NOMO-1 treated with dmso at 0.1 percent for 144 hours (cell line): ENCODE results near the gene EP400.
A peak's percentile ranks its signal among the peaks of the same experiment; 100 is the strongest.

Source experiments
- DNase-seq: peaks from one replicate; lab custom pipeline; 2025; ENCODE audit not compliant: unreplicated experiment; lab: John Stamatoyannopoulos, UW

EP400 gene

DNA sequence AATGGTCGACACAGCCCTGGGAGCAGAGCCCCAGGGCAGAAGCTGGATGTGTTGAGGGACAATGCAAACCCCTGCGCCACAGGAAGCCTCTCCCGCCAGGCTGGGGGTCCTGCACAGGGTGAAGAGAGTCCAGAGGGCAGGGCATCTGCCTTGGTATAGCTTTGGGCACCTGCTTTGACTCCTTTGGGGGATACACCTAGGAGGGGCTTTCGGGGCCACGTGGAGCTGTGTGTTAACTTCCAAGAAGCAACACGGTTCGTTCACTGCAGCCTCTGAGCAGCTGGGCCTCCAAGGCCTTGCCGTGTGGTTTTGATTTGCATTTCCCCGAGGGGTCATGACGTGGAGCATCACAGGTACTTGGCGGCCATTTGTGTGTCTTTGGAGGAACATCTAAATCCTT is 26.5 kb upstream of the EP400 start:
- no peak for DNase-seq

DNA sequence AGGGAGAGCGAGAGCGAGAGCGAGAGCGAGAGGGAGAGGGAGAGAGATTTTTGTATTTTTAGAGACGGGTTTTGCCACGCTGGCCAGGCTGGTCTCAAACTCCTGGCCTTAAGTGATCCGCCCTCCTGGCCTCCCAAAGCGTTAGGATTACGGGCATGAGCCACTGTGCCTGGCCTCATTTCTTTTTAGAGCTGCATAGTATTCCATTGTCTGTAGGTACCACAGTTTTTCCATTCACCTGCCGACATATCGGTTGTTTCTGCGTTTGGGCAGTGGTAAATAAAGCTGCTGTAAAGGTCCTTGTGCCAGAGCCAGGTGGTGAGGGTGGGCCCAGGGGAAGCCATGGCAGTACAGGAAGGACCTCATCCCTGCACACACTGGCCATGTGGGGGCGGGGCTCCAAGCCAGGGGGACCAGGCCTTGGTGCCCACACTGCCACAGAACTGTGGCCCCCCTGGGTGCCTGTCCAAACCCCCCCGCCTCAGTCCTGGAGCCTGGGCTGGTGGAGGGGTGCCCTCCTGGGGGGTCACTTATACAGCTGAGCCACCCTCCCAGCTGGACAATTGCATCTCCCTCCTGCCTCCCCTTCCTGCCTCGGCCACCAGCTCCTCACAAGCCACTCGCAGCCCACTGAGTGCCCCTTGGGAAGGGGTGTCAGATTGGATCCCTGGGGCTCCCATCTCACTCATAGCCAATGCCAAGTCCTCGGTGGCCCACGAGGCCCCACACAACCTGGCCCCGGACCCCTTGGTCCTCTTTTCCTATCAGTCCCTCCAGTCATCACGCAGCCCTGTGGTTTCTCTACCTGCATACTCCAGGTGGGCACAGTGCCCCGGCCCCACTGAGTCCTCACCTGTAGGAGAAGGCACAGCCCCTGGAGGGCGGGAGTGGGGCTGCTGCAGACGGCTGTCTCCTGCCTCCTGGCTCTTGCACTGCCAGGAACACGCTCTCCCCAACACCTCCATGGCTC is 22.3 kb upstream of the EP400 start:
- no peak for DNase-seq

DNA sequence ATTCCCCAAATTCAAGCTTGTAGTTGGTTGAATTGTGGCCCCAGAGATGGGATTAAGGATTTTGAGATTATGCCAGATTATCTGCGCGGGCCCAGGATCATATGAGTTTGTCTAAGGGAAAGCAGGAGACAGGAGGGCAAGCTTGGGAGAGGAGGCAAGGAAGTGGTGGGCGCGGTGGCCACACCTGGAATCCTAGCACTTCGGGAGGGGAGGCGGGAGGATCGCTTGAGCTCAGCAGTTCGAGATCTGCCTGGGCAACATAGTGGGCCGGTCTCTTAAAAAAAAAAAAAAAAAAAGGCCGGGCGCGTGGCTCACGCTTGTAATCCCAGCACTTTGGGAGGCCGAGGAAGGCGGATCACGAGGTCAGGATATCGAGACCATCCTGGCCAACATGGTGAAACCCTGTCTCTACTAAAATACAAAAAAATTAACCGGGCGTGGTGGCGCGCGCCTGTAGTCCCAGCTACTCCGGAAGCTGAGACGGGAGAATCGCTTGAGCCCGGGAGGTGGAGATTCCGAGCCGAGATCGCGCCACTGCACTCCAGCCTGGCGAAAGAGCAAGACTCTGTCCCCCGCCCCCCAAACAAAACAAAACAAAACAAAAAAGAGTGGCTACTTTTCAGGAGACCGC is 21.5 kb upstream of the EP400 start:
- no peak for DNase-seq

DNA sequence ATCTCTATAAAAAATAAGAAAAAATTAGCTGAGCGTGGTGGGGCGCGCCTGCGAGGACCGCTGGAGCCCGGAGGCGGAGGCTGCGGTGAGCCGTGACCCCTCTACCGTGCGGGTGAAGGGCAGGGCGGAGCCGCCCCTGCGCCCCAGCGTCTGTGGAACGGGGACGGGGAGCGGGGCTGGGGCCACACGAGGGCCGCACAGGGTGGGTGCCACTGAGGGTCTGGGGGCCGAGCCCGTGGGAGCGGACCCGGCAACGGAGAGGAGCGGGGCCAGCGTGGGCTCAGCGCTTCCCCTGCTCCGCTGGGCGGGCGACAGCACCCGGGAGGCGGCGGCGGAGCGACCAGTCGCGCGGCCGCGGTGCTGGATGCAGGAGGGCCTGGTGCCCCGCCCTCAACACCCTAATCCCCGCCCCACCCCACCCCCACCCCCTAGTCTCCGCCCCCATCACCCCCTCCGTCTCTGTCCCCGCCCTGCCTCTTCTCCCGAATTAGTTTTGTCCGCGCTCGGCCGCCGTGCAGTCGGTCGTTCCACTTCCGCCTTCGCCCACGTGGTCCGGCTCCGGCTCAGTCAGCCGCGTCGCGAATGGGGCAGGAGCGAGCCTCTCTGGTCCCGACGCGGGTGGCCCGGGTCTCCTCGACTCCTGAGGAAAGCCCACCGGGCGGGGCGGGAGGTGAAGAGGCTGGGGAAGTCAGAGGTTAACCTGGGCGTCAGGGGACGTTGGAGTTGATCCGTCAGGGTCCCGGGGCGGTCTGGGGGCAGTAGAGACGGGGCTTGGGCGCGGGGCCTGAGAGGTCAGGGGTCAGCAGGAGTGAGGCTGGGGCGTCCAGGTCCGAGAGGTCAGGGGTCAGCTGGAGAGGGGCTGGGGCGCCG is 20.8 kb upstream of the EP400 start, which contains the start of gene PUS1:
PUS1 (plus strand) TSS at position 566 of the 870 bp plus-strand sequence. CDS start 447 bp downstream, outside the sequence.
- DNase-seq, result peak; percentile 87

DNA sequence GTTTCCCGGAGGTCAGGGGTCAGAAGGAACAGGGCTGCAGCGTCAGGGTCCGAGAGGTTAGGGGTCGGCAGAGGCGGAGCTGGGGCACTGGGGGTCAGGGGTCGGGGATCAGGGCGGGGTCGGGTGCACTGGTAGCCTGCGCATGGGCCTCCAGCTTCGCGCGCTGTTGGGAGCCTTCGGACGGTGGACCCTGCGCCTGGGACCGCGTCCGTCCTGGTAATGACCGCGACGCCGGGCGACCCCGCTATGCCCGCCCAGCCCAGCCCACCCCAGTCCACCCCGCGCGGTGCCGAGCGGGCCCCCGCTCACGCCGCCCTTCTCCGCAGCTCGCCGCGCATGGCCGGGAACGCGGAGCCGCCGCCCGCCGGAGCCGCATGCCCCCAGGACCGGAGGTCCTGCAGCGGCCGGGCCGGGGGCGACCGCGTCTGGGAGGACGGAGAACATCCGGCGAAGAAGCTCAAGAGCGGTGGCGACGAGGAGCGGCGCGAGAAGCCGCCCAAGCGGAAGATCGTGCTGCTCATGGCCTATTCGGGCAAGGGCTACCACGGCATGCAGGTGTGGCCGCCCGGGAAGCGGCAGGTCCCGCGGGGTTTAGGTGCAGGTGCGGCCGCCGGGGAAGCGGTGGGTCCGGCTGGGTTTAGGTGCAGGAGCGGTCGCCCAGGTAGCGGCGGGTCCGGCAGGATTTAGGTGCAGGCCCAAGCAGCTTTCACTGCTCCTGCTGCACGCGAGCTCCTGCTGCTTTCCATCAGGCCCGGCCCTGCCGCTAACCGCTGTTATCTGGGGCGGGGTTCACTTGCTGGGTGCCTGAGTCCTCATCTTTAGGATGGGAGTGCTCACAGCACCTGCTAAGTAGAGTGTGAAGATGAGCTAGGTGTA is 19.9 kb upstream of the EP400 start:
- DNase-seq, result no peak

DNA sequence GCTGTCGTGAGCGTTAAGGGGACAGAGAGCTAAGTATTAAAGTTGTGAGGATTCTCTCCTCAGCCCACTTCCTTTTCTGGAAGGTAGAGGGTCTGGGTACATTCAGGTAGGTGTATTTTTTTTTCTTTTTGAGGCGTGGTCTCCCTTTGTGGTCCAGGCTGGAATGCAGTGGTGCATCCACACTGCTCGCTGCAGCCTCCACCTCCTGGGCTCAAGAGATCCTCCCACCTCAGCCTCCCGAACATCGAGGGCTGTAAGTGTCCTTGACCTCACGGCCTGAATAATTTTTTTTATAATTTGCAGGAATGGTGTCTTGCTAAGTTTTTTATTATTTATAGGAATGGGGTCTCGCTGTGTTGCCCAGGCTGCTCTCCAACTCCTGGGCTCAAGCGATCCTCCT is 19.2 kb upstream of the EP400 start:
- DNase-seq, result no peak

DNA sequence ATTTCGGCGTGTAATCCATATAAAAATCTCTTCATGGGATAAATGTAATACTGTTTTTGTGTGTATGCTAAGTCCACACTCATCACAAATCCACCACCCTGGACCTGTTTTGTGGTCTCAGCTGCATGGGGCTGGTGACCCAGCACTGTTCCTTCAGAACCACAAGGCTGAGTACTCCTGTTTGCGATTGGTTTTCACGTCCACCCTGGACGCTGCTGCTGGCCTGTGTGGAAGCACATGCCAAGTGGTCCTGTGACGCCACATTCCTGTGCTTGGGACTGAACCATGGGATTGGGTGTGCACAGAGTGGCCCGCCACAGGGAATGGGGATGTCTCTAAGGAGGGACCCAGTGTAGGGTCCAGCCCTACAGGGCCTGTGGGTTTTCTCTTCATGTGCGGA is 16.4 kb upstream of the EP400 start:
- no peak for DNase-seq

DNA sequence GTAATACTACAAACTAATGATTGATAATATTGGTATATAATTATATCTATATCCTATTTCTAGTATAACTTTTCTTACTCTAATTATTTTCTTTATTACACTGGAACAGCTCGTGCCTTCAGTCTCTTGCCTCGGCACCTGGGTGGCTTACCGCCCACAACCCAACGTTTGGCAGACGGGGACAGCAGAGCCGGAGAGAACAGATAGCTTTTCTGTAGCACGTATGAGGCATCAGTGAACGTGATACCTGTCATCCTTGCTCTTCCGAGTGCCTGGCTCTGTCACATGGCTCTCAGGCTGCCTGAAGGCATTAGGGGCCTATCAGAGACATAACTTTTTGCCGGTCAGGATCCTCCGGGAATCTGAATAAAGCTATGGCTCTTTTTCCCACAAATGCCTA is 15.2 kb upstream of the EP400 start:
- DNase-seq, result no peak

DNA sequence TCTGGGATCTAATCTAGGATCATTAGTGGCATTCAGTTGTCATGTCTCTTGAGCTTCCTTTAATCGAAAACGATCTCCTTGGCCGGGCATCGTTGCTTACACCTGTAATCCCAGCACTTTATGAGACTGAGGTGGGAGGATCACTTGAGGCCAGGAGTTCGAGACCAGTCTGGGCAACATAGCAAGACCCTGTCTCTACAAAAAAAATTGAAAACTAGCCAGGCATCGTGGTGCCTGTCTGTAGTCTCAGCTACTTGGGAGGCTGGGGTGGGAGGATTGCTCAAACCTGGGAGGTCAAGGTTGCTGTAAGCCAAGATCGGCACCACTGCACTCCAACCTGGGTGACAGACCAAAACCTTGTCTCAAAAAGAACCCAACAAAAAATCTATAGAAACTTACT is 11.7 kb upstream of the EP400 start:
- no peak for DNase-seq

DNA sequence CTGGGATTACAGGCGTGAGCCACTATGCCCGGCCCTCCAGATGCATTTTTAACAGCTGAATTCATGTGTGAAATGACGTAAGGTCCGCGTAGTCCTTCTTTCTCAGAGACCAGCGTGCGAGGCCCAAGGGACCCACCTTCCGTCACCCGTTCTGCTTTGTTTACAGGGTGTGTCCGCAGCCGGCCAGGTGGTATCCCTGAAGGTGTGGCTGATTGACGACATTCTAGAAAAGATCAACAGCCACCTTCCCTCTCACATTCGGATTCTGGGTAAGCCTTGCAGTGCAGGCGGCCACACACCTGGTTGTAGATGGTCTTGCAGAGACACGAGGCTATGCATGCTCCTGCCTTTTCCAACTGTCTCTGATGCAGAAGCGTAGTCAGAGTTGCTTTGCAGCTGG is 10.7 kb upstream of the EP400 start:
- DNase-seq, result no peak

DNA sequence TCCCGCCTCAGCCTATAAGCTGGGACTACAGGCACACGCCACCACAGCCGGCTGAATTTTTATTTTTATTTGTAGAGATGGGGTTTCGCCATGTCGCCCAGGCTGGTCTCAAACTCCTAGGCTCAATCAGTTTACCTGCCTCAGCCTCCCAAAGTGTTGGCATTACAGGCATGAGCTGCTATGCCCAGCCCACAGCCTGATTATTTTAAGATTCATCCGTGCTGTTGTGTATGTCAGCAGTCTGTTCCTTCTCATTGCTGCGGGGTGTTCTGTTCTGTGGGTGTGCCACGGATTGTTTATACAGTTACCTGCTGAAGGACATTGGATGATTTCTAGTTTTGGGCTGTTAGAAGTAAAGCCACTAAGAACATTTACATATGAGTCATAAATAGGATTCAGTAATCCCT is 9.6 kb upstream of the EP400 start:
- DNase-seq, result no peak

DNA sequence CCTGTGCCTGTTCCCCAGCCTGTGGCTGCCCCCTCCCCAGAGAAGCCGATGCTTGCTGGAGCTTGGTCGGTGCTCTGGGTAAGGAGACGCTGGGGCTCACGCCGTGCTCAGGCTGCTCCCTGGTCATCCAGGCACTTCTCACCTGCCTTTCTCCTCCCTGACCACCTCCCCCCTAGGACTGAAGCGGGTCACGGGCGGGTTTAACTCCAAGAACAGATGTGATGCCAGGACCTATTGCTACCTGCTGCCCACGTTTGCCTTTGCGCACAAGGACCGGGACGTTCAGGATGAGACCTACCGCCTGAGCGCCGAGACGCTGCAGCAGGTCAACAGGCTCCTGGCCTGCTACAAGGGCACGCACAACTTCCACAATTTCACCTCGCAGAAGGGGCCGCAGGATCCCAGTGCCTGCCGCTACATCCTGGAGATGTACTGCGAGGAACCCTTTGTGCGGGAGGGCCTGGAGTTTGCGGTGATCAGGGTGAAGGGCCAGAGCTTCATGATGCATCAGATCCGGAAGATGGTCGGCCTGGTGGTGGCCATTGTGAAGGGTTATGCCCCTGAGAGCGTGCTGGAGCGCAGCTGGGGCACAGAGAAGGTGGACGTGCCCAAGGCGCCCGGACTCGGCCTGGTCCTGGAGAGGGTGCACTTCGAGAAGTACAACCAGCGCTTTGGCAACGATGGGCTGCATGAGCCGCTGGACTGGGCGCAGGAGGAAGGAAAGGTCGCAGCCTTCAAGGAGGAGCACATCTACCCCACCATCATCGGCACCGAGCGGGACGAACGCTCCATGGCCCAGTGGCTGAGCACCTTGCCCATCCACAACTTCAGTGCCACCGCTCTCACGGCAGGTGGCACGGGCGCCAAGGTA is 8.4 kb upstream of the EP400 start:
- no peak for DNase-seq

DNA sequence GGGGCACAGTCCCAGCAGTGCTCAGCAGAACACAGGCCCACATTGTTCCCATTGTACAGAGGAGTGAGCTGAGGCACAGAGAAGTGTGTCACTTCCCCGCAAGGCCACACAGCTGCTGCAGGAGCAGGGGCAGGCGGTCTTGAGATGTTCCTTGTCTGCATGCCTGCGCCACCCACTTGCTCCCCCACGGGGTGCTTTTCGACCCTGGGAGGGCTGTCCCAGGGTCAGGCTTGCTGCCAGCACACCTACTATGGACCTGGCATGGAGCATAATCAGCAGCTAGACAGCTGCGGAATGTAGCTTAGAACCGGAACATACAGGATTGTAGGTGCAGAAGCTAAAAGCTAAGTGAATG is 7.8 kb upstream of the EP400 start:
- DNase-seq, result no peak

DNA sequence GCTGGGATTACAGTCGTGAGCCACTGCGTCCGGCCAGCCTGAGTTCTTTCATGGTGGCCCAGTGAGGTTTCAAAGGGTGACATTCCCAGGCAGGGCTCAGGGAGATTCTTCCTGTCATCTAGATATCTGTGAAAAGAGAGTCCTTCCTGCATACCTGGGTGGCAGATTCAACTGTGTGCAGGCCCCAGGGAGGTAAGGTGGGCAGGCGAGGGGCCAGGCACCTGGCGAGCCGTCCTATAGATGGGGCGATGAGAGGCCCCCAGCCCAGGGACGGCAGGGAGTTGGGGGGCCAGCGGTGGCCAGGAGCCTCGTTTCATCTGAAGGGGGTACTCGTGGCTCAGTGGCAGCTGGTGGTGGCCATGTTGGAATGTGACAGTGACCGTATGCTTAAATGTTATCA is 7.1 kb upstream of the EP400 start:
- no peak for DNase-seq

DNA sequence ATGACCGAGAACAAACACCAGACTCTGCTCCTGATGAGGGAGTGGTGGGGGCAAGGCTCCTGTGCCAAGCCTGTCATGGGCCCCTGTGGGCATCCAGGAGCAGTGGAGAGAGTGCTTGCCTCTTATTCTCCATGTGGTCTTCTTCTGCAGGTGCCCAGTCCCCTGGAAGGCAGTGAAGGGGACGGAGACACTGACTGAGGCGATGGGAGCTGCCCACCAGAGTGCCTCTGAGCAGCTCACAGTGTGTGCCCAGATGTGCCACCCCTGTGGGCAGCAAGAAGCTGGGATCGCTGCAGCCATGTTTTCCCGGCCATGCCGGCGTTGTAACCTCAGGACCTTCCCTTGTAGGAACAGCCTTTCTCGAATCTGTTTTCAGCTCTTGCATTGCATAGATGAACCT is 6.4 kb upstream of the EP400 start:
- no peak for DNase-seq

DNA sequence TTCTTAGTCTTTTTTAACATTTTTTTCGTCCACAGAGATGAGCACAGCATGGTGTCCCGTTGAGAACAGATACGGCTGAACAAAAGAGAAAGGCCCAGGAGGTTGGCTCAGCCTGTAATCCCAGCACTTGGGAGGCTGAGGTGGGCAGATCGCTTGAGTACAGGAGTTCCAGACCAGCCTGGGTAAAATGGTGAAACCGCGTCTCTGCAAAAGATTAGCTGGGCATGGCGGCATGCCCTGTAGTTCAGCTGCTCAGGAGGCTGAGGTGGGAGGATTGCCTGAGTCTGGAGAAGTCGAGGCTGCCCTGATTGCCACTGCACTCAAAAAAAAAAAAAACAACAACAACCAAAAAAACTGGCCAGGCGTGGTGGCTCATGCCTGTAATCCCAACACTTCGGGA is 5.9 kb upstream of the EP400 start:
- DNase-seq, result no peak

DNA sequence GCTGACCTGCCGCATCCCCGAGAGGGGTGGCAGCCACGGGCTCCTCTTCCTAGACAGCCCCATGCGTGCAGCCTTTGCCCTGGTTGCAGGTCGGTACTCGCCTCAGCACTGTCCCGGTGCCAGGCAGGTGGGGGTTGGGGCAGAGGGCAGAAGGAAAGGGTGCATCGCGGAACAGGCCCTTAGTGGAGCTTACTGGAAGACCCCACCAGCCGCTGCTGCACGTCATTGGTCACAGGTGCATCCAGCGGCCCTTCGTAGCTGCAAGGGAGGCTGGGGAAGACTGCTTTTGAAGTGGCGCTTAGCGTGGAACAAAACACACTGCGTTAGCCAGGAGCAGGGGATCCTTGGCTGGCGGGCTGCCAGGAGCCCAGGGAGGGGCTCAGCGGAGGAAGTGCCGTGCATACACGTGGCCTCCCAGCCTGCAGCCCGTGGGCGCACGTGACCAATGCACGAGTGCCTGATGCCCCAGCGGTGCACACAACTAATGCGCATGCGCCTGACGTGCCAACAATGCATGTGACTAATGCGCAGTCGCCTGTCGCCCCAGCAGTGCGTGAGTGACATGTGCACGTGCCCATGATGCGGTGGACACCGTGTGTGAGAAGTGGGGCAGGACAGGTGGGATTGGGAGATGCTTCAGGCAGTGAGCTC is 5.0 kb upstream of the EP400 start:
- no peak for DNase-seq

DNA sequence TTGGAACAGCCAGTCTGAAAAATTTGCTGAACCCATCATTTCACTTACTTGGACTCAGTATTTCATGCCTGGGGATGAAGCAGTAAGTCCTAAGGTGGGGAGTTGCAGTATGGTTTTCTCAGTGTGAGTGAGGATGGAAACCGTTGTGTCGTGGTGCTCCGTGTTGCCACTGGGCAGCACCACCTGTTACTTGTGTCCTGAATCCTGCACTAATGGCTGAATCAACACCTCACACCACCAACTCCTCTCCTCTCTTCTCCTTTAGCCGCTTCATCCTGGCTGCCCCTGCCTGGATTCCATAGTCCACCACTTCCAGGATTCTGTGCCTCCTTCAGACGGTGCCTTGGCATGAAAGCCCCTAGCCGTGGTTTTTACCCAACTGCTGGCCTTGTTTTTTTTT is 3.0 kb upstream of the EP400 start:
- DNase-seq, result no peak

DNA sequence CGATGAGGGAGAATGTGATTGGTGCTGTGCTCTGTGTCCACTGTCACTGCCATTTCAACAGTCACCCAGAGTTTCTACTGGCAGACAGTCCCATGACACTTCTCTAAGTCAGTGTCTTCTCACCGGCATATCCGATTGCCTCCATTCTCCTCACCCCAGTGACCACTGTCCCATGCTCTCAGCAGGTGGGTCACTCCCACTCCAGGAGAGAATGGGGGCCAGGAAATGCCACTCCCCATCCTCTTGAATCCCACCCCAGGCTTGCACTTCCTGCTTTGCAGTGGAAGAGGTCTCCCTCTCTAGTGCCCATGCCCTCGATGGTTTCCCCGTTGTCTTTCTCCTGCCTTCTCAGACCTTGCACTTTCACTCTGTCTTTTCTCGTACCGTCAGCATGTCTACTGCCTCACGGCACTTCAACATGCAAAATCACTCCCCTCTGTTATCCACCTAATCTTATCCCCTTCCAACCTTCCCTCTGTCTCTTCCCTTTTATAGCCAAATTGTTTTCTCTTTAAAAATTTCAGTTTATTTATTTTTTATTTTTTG is 2.2 kb upstream of the EP400 start:
- no peak for DNase-seq
